ENCODE measurements around the gene FYN. TPM values are rescaled to one million over a fixed set of nuclear protein-coding genes. Genes with fewer than 3 reads are reported as not detected.

The FYN gene
- total and polyA plus RNA-seq, 2 of the 4 experiments (the other 2 are of a cell fraction): 30.8 to 36.4 TPM

DNA sequence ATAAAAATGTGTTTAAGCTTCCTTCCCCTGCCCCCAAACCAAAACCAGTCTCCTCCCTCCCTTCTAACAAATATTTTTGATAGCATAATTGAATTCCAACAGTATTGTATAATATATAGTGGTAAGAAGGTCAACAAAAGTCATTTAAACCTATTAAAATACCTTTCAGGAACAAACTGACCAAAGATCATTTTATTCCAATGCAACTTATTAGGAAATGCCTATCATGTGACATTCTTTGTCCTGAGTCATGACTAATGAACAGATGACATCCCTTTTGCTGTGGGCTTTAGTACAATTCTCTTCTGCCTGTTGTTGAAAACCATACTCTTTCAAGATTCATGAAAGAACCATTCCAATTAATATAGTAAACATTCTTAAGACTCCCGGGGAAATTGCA is 216.1 kb downstream of the FYN start:
- Histone ChIP-seq H2AK5ac (ENCODE audit: low read depth, low read length) (no peak overlapping the region), H3K9me1 (ENCODE audit: insufficient read depth, low read length) (peaks cover 8% of the 10 kb centered on the region; the same call in 1 of the 2 replicates), H2BK5ac (ENCODE audit: low read depth, low read length, poor library complexity, severe bottlenecking) (no peak overlapping the region), H4K20me1 (ENCODE audit: insufficient read depth, low read length) (no peaks in the 10 kb centered on the region), H4K5ac (ENCODE audit: low read depth, low read length) (no peak overlapping the region), H3K79me1 (ENCODE audit: low read depth in 1 of 2, low read length in 2 of 2) (no peaks in the 10 kb centered on the region), H3K4me1 (ENCODE audit: control insufficient read depth, insufficient read depth, low read length) (peaks cover 6% of the 10 kb centered on the region), H3K27ac (ENCODE audit: insufficient read depth, low read length) (no peak overlapping the region), H4K91ac (ENCODE audit: insufficient read depth, low read depth, low read length) (no peak overlapping the region), H2BK15ac (ENCODE audit: low read depth, low read length) (no peak overlapping the region), H3K27me3 (ENCODE audit: control insufficient read depth, insufficient read depth, low read length) (no peaks in the 10 kb centered on the region), H3K4ac (ENCODE audit: low read depth, low read length) (no peak overlapping the region), H2BK20ac (ENCODE audit: low read depth, low read length) (no peak overlapping the region), H3K56ac (ENCODE audit: extremely low read depth, insufficient read depth, low read length) (no peak overlapping the region), H4K8ac (ENCODE audit: low read depth in 2 of 2, low read length in 2 of 2) (no peak overlapping the region), H3K36me3 (ENCODE audit: control insufficient read depth, insufficient read depth, low read length) (peaks cover 1% of the 10 kb centered on the region; the same call in 1 of the 2 replicates), H2BK120ac (ENCODE audit: low read depth, low read length) (no peak overlapping the region), H3K18ac (ENCODE audit: low read depth, low read length) (no peak overlapping the region), H3K4me2 (ENCODE audit: low read depth, low read length) (no peak overlapping the region), H3K23ac (ENCODE audit: low read depth, low read length) (no peak overlapping the region), H3K4me3 (ENCODE audit: insufficient read depth, low read depth, low read length) (no peak overlapping the region), H3K9ac (ENCODE audit: low read depth, low read length) (no peak overlapping the region), H3K14ac (replicated peaks; ENCODE audit: low read depth, low read length) (no peak overlapping the region), H2AK9ac (replicated peaks; ENCODE audit: low read depth, low read length, poor library complexity) (no peak overlapping the region), H3K9me3 (ENCODE audit: control insufficient read depth, insufficient read depth, low read length) (no peaks in the 10 kb centered on the region), H2AFZ (replicated peaks; ENCODE audit: low read length, poor library complexity) (no peak overlapping the region)
- peak; percentile 57; the same call in 1 of the 2 replicates for TF ChIP-seq CEBPB (IDR thresholded peaks at IDR 0.05; ENCODE audit: low read depth, low read length)
- TF ChIP-seq POLR2A (IDR thresholded peaks at IDR 0.05; ENCODE audit: low read depth, low read length): no peak
- TF ChIP-seq USF2 (IDR thresholded peaks at IDR 0.05; ENCODE audit: low read depth, low read length): 0 out of 2 replicates have a peak, but pooled peaks have one; percentile 43
- TF ChIP-seq CHD1 (IDR thresholded peaks at IDR 0.05; ENCODE audit: low read depth, low read length): no peak
- no peak for TF ChIP-seq ELK1 (IDR thresholded peaks at IDR 0.05; ENCODE audit: borderline replicate concordance, low read depth, low read length)
- no peak for TF ChIP-seq SMC3 (IDR thresholded peaks at IDR 0.05; ENCODE audit: low read depth, low read length)
- intact Hi-C loops (cut with micrococcal nuclease): no loop called here
- BruUV-seq (replicated peaks): no TSS peak
- ChIA-PET CTCF (no interaction called here), POLR2A (ENCODE audit: unreplicated experiment) (no interaction called here)
- WGBS, 2 experiments (ENCODE audit: extremely low coverage in 2 of 2, insufficient read length in 1 of 2): no CpG with 5 or more reads among the region's 1 CpG
- ATAC-seq (ENCODE audit: low read depth) (peak; percentile 61), DNase-seq (peak; percentile 74)
- dilution Hi-C loops (cut with HindIII; ENCODE audit: low sequenced_read_pairs, unreplicated experiment): no loop called here
- in situ Hi-C loops (cut with MboI; ENCODE audit: low sequenced_read_pairs): no loop called here

Data from IMR-90 (cell line).